Adipose tissue (tissue), 3 donors: ENCODE results near the gene SETBP1. TPM values are rescaled to one million over a fixed set of nuclear protein-coding genes. Genes with fewer than 3 reads are reported as not detected.

ENCODE experiments used
- H3K27ac ChIP-seq: one replicate; pipeline ENCODE4 v1.5.1; 2013; ENCODE audit warnings: low read depth, low read length
- WGBS, 3 donors: extraction: QIAGEN DNeasy Blood & Tissue Kit; methylation state at CpG; one replicate each; pipeline ENCODE4 v1.1.7; 2013; 5-methylcytosine and 5-hydroxymethylcytosine counted together
- polyA plus RNA-seq, 3 donors: library from polyadenylated mRNA; stranded (reverse); fragments of 200-250 nt; gene quantifications; one replicate each; pipeline ENCODE4 v1.2.3, GENCODE V29; 2013
- donor health status: healthy with polysubstance abuse.
- donor health status: Bipolar disorder and iron deficiency.
- donor health status: healthy.

Gene SETBP1
- 1 to 10 TPM; 2.3 to 5.6 (median 2.7) TPM for polyA plus RNA-seq

- 0% methylated on average over 50 to 64 of the region's 64 CpGs for WGBS, 3 donors
- H3K27ac ChIP-seq = no peak within 1 kb of the TSS
These were observed at the start of gene SETBP1 for GRCh38 chr18:44680273-44681075. Gene SETBP1, plus strand, starts transcription at chr18:44680888. Its CDS starts 20,459 bp downstream, at chr18:44701347.

- H3K27ac ChIP-seq = no peak overlapping the region
- WGBS, 3 donors = 89 to 95% (median 92%) methylated on average over 3 of the region's 3 CpGs
These were observed 48.1 kb upstream of the SETBP1 start for GRCh38 chr18:44632469-44633145.

- WGBS, 3 donors = 90 to 94% (median 93%) methylated on average over 3 of the region's 3 CpGs
These were observed 45.1 kb upstream of the SETBP1 start for GRCh38 chr18:44635546-44635945.

GRCh38 chr18:44636241-44636640 lies 44.4 kb upstream of the SETBP1 start:
- H3K27ac ChIP-seq = no peak overlapping the region

More at GRCh38 chr18:44635546-44635945, 45.1 kb upstream of the SETBP1 start:
- no peak overlapping the region for H3K27ac ChIP-seq

GRCh38 chr18:44637210-44638033 lies 43.3 kb upstream of the SETBP1 start:
- 63 to 70% (median 64%) methylated on average over 5 of the region's 5 CpGs for WGBS, 3 donors
- H3K27ac ChIP-seq = no peak overlapping the region

- no peak overlapping the region for H3K27ac ChIP-seq
- WGBS, 3 donors = 93 to 96% (median 94%) methylated on average over 4 of the region's 4 CpGs
These were observed 42.6 kb upstream of the SETBP1 start for GRCh38 chr18:44638034-44638540.

GRCh38 chr18:44638811-44639210 lies 41.9 kb upstream of the SETBP1 start:
- H3K27ac ChIP-seq = no peak overlapping the region
- 93 to 100% (median 96%) methylated on average over 1 of the region's 1 CpG for WGBS, 3 donors

- whole genome bisulfite sequencing, 3 donors = 78 to 89% (median 85%) methylated on average over 3 of the region's 3 CpGs
- H3K27ac ChIP-seq = no peak overlapping the region
These were observed 37.7 kb upstream of the SETBP1 start for GRCh38 chr18:44643004-44643403.

GRCh38 chr18:44651478-44651877 lies 29.2 kb upstream of the SETBP1 start:
- WGBS, 3 donors = 39 to 46% (median 44%) methylated on average over 6 of the region's 6 CpGs
- H3K27ac ChIP-seq = no peak overlapping the region

- 88 to 90% (median 89%) methylated on average over 6 of the region's 6 CpGs for WGBS, 3 donors
- no peak overlapping the region for H3K27ac ChIP-seq
These were observed 28.6 kb upstream of the SETBP1 start for GRCh38 chr18:44651918-44652572.

- WGBS, 3 donors = 50 to 84% (median 69%) methylated on average over 4 of the region's 4 CpGs
- no peak overlapping the region for H3K27ac ChIP-seq
These were observed 28.0 kb upstream of the SETBP1 start for GRCh38 chr18:44652722-44653121.

GRCh38 chr18:44654573-44654972 lies 26.1 kb upstream of the SETBP1 start:
- WGBS, 3 donors = 24 to 58% (median 38%) methylated on average over 3 of the region's 3 CpGs
- H3K27ac ChIP-seq = no peak overlapping the region

- 78 to 98% (median 94%) methylated on average over 2 of the region's 2 CpGs for WGBS, 3 donors
- no peak overlapping the region for H3K27ac ChIP-seq
These were observed 25.3 kb upstream of the SETBP1 start for GRCh38 chr18:44655435-44655834.

GRCh38 chr18:44659771-44660170 lies 20.9 kb upstream of the SETBP1 start:
- no peak overlapping the region for H3K27ac ChIP-seq

GRCh38 chr18:44668270-44668975 lies 12.3 kb upstream of the SETBP1 start:
- WGBS, 3 donors = 71 to 90% (median 80%) methylated on average over 4 of the region's 4 CpGs
- H3K27ac ChIP-seq = no peak overlapping the region

- 87 to 93% (median 90%) methylated on average over 2 of the region's 2 CpGs for WGBS, 3 donors
These were observed 8.8 kb upstream of the SETBP1 start for GRCh38 chr18:44671914-44672313.

GRCh38 chr18:44672506-44672905 lies 8.2 kb upstream of the SETBP1 start:
- WGBS, 3 donors = 60 to 77% (median 76%) methylated on average over 3 of the region's 3 CpGs
- no peak overlapping the region for H3K27ac ChIP-seq

More at GRCh38 chr18:44671914-44672313, 8.8 kb upstream of the SETBP1 start:
- H3K27ac ChIP-seq = no peak overlapping the region
